GDM1 (cell line): ENCODE results near the gene TRIM13.
A peak's percentile ranks its signal among the peaks of the same experiment; 100 is the strongest.
"Not testable (repeated sequence)": the region's sequence is repeated elsewhere in the genome, so short reads cannot be mapped to it uniquely, and the experiment has no call there.

Experiments used
- DNase-seq: peaks from one replicate; lab custom pipeline; 2025; lab: John Stamatoyannopoulos, UW

TRIM13 gene, protein sequence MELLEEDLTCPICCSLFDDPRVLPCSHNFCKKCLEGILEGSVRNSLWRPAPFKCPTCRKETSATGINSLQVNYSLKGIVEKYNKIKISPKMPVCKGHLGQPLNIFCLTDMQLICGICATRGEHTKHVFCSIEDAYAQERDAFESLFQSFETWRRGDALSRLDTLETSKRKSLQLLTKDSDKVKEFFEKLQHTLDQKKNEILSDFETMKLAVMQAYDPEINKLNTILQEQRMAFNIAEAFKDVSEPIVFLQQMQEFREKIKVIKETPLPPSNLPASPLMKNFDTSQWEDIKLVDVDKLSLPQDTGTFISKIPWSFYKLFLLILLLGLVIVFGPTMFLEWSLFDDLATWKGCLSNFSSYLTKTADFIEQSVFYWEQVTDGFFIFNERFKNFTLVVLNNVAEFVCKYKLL

DNA sequence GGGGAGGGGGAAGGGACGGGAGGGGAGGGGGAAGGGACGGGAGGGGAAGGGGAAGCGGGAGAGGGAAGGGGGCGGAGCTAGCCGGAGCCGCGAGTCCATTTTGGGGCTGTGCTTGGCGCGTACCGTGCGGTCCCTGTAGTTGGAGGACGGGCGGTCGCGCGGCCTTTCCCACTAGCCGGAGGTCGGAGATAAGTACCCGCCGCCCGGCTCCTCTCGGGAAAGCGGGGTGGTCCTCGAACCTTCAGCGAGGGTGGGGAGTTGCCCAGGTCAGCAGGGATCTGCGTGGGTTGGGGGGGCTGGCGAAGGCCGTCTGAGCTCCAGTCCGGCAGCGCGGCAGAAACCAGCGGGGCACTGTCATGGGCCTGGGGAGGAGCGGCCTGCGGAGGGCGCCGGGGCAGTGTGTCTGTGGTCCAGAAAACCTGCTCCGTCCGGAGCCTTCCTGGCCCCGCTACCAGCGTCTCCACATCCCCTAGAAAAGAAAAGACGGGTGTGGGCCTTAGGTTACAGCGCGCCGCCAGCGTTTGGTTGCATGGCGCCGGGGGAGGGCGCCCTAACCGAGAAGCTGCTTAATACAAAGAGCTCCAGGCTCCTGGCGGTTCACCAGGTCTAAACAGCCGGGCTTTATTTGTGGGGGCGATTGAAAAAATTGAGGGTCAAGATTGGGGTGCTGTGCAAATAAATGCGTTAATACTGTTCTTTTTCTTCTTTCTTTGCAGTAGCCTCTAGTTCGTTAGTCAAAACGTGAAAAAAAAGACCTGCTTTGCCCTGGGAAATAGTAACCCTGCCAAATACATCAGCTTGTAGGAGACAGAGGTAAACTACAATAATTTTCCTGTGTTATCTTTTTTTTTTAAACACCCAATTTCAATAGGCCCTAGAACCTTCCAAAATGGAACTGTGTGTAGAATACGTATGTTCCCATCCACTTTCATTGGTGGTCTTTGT, at the start of gene TRIM13:
Gene TRIM13 (plus strand): TSS at position 92 of the 945 bp plus-strand sequence. CDS start 14,899 bp downstream, outside the sequence.
- peak; percentile 92 for DNase-seq

GRCh38 chr13:49948777-49949270, 48.0 kb upstream of the TRIM13 start:
- not testable (repeated sequence) for DNase-seq

DNA sequence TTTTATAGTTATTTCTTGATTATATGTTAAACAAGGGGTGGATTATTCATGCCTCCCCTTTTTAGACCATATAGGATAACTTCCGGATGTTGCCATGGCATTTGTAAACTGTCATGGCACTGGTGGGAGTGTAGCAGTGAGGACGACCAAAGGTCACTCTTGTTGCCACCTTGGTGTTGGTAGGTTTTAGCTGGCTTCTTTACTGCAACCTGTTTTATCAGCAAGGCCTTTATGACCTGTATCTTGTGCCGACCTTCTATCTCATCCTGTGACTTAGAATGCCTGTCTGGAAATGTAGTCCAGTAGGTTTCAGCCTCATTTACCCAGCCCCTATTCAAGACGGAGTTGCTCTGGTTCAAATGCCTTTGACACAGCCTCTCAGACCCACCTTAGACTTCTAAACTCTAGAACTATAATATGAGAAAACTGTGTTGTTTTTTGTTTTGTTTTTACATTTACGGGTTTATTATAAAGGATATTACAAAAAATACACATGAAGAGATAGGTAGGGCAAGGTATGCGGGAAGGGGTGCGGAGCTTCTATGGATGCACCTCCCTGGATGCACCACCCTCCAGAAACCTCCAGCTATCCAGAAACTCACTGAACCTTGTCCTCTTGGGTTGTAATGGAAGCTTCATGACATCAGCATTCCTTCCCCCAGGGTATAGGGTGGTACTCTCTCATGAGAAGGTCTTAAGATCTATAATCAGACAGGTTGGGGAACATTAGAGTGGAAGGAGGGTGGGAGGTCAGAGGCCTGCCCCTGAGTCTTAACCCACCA, 44.9 kb upstream of the TRIM13 start:
- no peak for DNase-seq

DNA sequence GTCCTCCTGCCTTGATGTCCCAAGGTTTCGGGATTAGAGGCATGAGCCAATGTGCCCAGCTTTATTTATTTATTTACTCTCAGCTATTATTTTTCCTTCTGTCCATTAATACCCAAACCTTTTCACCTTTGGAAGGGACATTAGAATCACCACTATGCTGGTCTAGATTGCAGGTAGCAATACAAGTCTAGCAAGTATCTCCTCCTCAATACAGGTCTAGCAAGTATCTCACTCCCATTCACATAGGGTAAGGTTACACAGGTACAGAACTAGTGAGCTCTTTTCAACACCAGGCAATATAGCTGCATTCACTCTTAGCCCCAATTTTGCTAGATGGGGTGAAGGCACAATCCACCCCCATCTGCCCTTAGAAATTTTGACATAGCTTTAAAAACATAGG, 43.3 kb upstream of the TRIM13 start:
- no peak for DNase-seq

GRCh38 chr13:49954674-49955455, 42.0 kb upstream of the TRIM13 start:
- no peak for DNase-seq

DNA sequence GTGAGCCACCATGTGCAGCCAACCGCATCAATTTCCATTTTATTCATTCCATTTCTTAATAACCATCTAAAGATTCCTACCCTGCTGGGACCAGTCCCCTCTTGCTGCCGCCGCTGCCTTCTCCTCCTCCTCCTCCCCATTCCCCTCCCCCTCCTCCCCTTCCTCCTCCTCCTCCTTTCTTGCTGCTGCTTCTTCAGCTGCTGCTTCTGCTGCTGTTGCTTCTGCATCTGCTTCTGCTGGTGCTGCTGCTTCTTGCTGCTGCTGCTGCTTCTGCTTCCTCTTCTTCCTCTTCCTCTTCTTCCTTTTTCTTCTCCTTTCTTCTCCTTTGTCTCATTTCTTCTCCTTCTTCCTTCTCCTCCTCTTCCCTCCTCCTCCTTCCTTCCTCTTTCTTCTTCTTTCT, 40.7 kb upstream of the TRIM13 start:
- DNase-seq: no peak

DNA sequence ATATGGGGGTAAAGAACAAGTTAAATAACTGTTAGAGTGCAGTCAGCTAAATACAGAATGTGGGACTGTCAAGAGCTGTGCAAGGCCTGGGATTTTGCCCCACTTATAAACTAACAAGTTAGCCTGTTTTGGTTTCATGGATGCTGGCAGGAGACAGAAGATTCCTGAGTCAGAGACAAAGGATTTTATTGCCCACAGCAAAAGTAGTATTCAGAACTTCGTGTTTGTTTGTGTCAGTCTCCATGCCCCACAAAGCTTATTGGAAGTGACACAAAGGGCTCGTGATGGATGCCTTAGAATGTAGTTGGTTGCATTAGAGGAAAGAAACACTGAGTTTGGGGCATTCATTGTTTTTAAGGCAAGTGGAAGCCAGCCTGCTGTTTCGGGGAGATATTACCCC, 38.5 kb upstream of the TRIM13 start:
- no peak for DNase-seq

- DNase-seq: no peak
Observed at GRCh38 chr13:49967456-49967855, 29.4 kb upstream of the TRIM13 start.

- no peak for DNase-seq
Observed at GRCh38 chr13:49972709-49973108, 24.1 kb upstream of the TRIM13 start.

GRCh38 chr13:49975826-49976225, 21.0 kb upstream of the TRIM13 start:
- no peak for DNase-seq

DNA sequence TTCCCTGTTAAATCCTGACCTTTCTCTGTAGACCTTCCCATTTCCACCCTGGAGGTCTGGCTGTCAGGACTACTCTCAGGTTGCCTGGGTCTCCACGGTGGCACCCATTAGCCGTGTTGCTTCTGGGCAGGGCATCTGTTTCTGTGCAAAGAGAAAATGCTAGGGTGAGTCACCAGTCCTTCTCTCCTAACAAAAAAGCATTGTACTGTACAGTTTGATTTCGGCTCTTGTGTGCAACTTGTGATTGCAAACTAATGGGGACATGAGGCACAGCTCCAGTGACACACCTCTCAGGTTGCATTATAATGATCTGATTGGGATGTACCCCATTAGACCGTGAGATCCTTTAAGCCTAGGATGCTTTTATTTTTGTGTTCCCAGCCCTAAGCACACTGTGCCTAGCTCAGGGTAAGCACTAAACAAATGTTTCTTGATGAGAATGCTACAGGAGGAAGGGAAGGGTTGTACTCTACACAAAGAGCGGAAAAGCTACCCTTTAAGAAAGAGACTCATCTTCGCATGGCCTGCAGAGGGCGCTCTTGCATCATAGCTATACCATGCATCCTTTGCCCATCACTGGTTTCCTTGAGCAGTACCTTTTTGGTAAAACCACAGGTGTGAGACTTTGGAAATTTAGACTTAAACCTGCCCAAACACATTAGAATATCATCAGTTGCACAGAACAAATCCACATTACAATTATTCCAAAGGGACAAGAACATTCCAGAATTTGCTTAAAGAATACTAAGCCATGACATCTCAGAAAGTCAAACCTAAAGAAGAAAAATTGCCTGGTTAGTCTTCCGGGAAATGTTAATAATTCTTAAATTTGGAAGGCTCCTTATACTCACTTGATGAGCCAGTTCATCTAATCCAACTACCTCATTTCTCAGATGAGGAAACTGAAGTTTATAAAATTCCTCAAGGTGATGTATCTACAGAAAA, 20.3 kb upstream of the TRIM13 start:
- DNase-seq: peak; percentile 72

DNA sequence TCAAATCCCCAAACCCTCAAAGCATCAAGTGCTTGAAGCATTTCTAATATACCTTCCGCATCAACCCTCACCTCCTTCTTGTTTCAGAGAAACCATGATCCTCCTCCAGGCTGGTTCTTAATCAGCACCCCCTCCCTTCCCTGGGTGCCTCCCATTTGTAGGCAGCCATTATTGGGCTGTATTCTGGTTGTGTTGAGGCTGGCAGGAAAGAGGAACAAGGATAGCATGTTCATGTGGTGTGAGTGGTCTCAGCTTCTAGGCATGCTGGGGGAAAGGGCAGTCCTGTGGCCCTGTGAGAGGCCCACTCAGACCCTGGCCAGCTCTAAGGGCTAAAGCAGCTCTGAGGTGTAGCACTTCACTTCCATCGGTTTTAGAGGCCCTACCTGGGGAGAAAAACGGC, 18.9 kb upstream of the TRIM13 start:
- peak; percentile 36 for DNase-seq

- DNase-seq: peak; percentile 83
Observed at GRCh38 chr13:49980266-49980665, 16.6 kb upstream of the TRIM13 start.

- no peak for DNase-seq
Observed at GRCh38 chr13:49985129-49985528, 11.7 kb upstream of the TRIM13 start.

- no peak for DNase-seq
Observed at GRCh38 chr13:49986471-49986870, 10.4 kb upstream of the TRIM13 start.

GRCh38 chr13:49990612-49991011, 6.2 kb upstream of the TRIM13 start:
- not testable (repeated sequence) for DNase-seq

GRCh38 chr13:49993111-49993510, 3.7 kb upstream of the TRIM13 start:
- DNase-seq: no peak

DNA sequence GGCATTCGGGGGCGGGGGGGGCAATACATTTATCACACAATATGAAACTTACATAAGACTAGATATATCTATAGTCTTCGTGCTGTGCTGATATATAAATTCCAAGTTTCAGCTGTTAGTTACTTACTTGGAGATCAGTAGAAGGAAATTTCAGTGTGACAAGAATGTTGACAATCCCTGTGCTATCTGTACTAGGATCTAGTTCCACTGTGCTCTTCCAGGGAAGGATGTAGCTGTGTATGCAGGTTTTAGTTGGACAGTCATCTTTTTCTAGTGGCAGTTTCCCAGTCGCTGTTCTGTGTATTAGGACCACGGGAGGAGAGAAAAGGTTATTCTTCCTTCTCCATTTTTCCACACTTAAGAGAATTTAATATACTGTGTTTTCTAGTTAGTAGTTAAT, 3.2 kb upstream of the TRIM13 start:
- no peak for DNase-seq

- DNase-seq: peak; percentile 72
Observed at GRCh38 chr13:49995625-49996101, 1.2 kb upstream of the TRIM13 start.
